Nephron (organoid): ENCODE results near the gene FILIP1L.

Experiments used
- H3K27ac Mint-ChIP-seq, 3 experiments: 2 replicates each; pipeline ENCODE4 v1.8.0; 2020; ENCODE audit warnings: mixed read lengths in 3 of 3, mild to moderate bottlenecking in 2 of 3, moderate library complexity in 1 of 3
- H3K27me3 Mint-ChIP-seq: 2 replicates; pipeline ENCODE4 v1.8.0; 2021; ENCODE audit warnings: low read depth, mild to moderate bottlenecking, moderate library complexity, mixed read lengths
- H3K36me3 Mint-ChIP-seq: 2 replicates; pipeline ENCODE4 v1.8.0; 2020; ENCODE audit warnings: low read depth, mixed read lengths
- H3K4me1 Mint-ChIP-seq: 2 replicates; pipeline ENCODE4 v1.8.0; 2020; ENCODE audit warnings: mixed read lengths
- H3K4me3 Mint-ChIP-seq, 3 experiments: 2 replicates each; pipeline ENCODE4 v1.8.0; 2020; ENCODE audit warnings: mild to moderate bottlenecking in 3 of 3, mixed read lengths in 3 of 3, moderate library complexity in 2 of 3
- H3K9me3 Mint-ChIP-seq: 2 replicates; pipeline ENCODE4 v1.8.0; 2020; ENCODE audit warnings: mixed read lengths
- CTCF ChIP-seq, 3 experiments: fragments of 200-600 bp; sonication (generic); IDR thresholded peaks; one replicate each; pipeline ENCODE4 v1.5.0; 2021; ENCODE audit warnings: antibody characterized with exemption in 3 of 3; ENCODE audit not compliant: unreplicated experiment in 3 of 3

The FILIP1L gene

GRCh38 chr3:99949956-99950670, 164.2 kb downstream of the FILIP1L start:
- TF ChIP-seq CTCF (IDR thresholded peaks at IDR 0.05; ENCODE audit: unreplicated experiment in 3 of 3) = no peak
- Mint-ChIP-seq H3K9me3 (no peaks in the 10 kb centered on the region), H3K27ac (peak overlapping the region in 2 of 3 experiments; percentile 5 to 28), H3K4me1 (peaks cover 10% of the 10 kb centered on the region), H3K36me3 (no peaks in the 10 kb centered on the region), H3K27me3 (peaks cover 4% of the 10 kb centered on the region), H3K4me3 (no peak overlapping the region)

GRCh38 chr3:99948467-99949089, 165.7 kb downstream of the FILIP1L start:
- H3K9me3 Mint-ChIP-seq = no peaks in the 10 kb centered on the region
- peak overlapping the region in 1 of 3 experiments; percentile 25 for H3K27ac Mint-ChIP-seq
- TF ChIP-seq CTCF (IDR thresholded peaks at IDR 0.05; ENCODE audit: unreplicated experiment in 3 of 3) = no peak

GRCh38 chr3:99947356-99947755, 166.9 kb downstream of the FILIP1L start:
- Mint-ChIP-seq H3K27me3 (no peaks in the 10 kb centered on the region), H3K9me3 (no peaks in the 10 kb centered on the region), H3K36me3 (no peaks in the 10 kb centered on the region), H3K27ac (no peak overlapping the region), H3K4me3 (no peak overlapping the region), H3K4me1 (peaks cover 24% of the 10 kb centered on the region)
- no peak for TF ChIP-seq CTCF (IDR thresholded peaks at IDR 0.05; ENCODE audit: unreplicated experiment in 3 of 3)

More at GRCh38 chr3:99948467-99949089, 165.7 kb downstream of the FILIP1L start:
- Mint-ChIP-seq H3K4me1 (peaks cover 24% of the 10 kb centered on the region), H3K36me3 (no peaks in the 10 kb centered on the region), H3K4me3 (no peak overlapping the region), H3K27me3 (peaks cover under 1% of the 10 kb centered on the region)

- Mint-ChIP-seq H3K9me3 (no peaks in the 10 kb centered on the region), H3K4me1 (peaks cover 24% of the 10 kb centered on the region), H3K36me3 (no peaks in the 10 kb centered on the region), H3K4me3 (no peak overlapping the region), H3K27ac (peak overlapping the region in 2 of 3 experiments; percentile 31 to 42), H3K27me3 (no peaks in the 10 kb centered on the region)
- TF ChIP-seq CTCF (IDR thresholded peaks at IDR 0.05; ENCODE audit: unreplicated experiment in 3 of 3) = no peak
These were observed 168.8 kb downstream of the FILIP1L start for GRCh38 chr3:99945328-99945995.

- no peaks in the 10 kb centered on the region for H3K27me3 Mint-ChIP-seq
- H3K36me3 Mint-ChIP-seq = no peaks in the 10 kb centered on the region
- H3K4me1 Mint-ChIP-seq = peaks cover 28% of the 10 kb centered on the region
- H3K27ac Mint-ChIP-seq = peak overlapping the region; percentile 31 to 75 (median 42)
- no peak for TF ChIP-seq CTCF (IDR thresholded peaks at IDR 0.05; ENCODE audit: unreplicated experiment in 3 of 3)
- H3K9me3 Mint-ChIP-seq = no peaks in the 10 kb centered on the region
- H3K4me3 Mint-ChIP-seq = no peak overlapping the region
These were observed 170.2 kb downstream of the FILIP1L start for GRCh38 chr3:99943931-99944761.
